D341Med (cell line): ENCODE data around the gene LZTR1.

ENCODE experiments used
- DNase-seq: peaks from one replicate; pipeline ENCODE4 v3.0.0; 2012; ENCODE audit warnings: low spot score

LZTR1 gene

GRCh38 chr22:21015466-21016006, 33.4 kb downstream of the LZTR1 start:
- no peak for DNase-seq

DNA sequence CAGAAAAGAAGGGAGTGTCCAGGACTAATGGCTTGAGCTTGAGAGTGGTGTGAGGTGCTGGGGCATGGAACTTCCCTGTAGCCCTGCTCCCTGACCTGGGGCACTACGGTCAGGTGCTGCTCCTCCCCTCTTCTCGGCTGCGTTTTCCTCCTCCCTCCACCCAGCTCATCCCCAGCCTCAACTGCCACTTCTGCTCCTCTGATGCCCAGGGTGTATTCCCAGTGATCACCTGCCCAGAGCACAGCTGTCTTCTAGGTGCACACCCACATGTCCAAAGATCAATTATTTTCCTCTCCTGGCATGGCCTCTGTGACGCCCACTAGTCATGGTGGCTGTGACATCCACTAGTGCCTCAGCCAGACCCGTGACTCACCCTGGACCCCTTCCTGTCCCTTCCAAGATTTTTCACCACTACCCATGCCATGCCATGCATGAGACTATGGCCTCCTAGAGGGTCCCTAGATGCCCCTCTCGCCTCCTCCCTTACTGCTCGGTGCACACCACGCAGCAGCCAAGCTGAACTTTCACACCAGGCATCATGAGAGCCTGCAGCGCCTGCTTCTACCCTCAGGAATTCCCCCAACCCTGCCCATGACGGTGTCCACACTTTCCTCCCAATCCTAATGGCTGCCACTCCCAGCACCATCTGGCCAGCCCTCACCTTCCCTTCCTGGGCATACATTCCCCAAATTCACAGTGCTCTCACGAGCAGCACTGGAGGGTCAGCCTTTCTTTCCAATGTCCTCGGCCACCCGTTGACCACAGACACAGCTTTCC, 34.7 kb downstream of the LZTR1 start:
- DNase-seq = no peak

DNA sequence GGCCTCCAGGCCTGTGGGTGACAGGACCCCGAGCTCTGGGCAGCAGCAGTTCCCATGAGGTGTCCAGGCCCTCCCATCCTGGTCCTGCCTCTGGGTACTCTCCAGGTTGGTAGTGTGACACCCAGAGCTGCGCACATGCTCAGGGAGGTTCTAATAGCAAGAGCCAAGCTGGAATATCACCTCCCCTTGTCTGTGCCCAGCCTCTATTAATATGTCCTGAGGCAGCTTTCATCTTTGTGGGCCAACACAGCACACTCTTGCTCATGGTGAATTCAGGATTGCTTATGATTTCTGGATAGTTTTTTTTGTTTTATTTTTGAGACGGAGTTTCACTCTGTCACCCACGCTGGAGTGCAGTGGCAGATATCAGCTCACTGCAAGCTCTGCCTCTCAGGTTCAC, 36.2 kb downstream of the LZTR1 start:
- no peak for DNase-seq

GRCh38 chr22:21020802-21021429, 38.8 kb downstream of the LZTR1 start:
- DNase-seq = peak; percentile 76

DNA sequence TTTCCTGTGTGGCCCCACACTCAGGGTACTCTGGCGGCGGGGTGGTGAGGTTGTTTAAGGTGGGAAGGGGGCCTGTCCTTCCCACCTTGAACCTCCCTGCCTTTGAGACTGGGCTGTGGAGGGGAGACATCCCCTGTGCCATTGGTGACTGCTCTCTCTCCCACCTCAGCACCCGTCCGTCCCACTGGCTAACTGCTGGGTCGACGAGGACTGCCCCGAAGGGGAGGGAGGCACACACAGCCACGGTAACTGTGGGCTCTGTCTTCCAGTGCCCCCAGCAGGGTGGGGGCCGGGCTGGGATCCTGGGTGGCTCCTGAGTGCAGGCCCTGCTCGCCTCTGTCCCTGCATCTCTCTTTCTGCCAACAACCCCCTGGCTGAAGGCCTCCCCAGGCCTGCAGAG, 40.4 kb downstream of the LZTR1 start:
- no peak for DNase-seq

DNA sequence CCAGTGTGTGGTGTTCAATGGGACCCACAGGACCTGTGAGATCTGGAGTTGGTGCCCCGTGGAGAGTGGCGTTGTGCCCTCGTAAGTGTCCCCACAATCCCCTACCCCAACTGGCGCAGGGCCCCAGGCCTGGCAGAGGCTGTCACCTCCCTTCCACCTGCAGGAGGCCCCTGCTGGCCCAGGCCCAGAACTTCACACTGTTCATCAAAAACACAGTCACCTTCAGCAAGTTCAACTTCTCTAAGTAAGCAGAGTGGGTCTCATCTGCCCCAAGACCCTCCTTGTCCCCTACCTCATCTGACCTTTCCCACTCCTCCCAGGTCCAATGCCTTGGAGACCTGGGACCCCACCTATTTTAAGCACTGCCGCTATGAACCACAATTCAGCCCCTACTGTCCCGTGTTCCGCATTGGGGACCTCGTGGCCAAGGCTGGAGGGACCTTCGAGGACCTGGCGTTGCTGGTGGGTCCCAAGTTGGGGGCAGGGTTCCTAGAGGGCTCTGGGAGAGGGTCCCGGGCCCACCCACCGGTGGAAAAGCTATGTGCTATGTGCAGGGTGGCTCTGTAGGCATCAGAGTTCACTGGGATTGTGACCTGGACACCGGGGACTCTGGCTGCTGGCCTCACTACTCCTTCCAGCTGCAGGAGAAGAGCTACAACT, 41.0 kb downstream of the LZTR1 start:
- DNase-seq = peak; percentile 34

DNA sequence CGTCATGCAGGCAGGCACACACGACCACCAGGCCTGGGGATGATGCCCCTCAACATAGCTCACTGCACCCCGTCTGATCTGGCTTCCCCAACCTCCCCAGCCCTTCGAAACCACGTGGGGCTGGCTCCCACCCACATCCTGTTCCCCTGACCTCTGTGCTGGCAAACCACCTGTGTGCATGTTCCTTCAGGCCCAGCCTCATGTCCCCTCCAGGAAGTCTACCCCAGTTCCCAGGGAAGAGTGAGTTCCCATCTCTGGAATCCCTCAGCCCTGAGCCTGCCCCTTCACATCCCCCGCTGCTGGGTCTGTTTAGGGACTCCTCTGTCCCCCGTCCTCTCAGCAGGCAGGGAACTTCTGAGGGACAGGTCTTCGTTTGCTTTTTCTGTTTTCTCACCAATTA, 43.2 kb downstream of the LZTR1 start:
- DNase-seq = no peak

GRCh38 chr22:21025763-21026755, 44.0 kb downstream of the LZTR1 start:
- DNase-seq = no peak

- peak; percentile 84 for DNase-seq
Measured at GRCh38 chr22:21026783-21027692, 44.9 kb downstream of the LZTR1 start.

- DNase-seq = no peak
Measured at GRCh38 chr22:21028277-21029251, 46.5 kb downstream of the LZTR1 start.

GRCh38 chr22:21029486-21030025, 47.5 kb downstream of the LZTR1 start:
- DNase-seq = no peak

GRCh38 chr22:21030032-21030431, 47.9 kb downstream of the LZTR1 start:
- DNase-seq = no peak

- no peak for DNase-seq
Measured at GRCh38 chr22:21030621-21031544, 48.8 kb downstream of the LZTR1 start.

GRCh38 chr22:21031545-21032036, 49.5 kb downstream of the LZTR1 start:
- no peak for DNase-seq

GRCh38 chr22:21032037-21032867, 50.2 kb downstream of the LZTR1 start, which contains the start of gene SLC7A4:
Gene SLC7A4 (minus strand): TSS chr22:21032561. CDS start chr22:21031812, 749 bp downstream.
- peak; percentile 27 for DNase-seq

DNA sequence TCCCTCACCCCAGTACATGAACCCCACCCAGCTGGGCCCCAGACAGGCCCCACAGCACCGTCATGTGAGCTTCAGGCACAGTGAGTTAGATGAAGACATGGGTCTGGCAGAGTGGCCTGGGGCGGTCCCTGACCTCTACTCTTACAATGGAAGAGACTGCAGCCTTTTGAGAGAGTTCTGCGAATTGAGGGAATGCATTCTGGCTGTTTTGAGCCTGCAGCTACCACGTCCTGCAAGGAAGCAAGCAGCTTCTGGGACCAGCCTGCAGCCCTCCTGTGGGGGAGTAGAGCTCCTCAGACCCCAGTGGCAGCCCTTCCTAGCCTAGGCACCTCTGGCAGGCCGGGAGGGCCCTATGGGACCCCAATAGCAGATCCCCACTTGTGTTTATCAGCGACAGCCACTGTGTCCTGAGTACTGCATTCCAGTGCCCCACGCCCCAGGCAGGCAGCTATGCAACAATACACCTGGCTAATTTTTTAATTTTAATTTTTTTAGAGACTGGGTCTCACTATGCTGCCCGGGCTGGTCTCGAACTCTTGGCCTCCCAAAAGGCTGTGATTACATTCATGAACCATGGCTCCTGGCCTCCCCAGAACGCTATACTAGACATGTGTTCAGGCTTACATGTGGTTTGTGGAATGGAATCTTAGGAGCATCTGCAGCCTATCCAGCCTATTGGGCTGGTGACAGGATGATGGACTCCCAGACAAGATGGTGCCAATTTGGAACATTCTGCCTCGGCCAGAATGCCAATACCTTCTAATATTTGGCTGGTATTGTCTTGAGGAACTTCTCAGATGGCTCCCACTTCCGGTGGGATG, 51.0 kb downstream of the LZTR1 start:
- DNase-seq = no peak
